Thoracic aorta (tissue), 2 donors: ENCODE results near the gene IGF1R. TPM values are rescaled to one million over a fixed set of nuclear protein-coding genes. Genes with fewer than 3 reads are reported as not detected.

Experiments
- ATAC-seq: fragments of 150-250 bp; one replicate; pipeline ENCODE4 v1.8.0; 2017; ENCODE audit warnings: low read depth; ENCODE audit not compliant: insufficient number of reproducible peaks, low FRiP score
- DNase-seq: peaks from one replicate; pipeline ENCODE4 v3.0.0-alpha.2; 2020; ENCODE audit warnings: low spot score
- H3K27ac ChIP-seq, 2 donors: fragments of 200-600 bp; sonication (generic); 1 replicate in 1 of 2; 2 replicates in 1 of 2; pipeline ENCODE4 v1.5.1; 2016; ENCODE audit warnings: mild to moderate bottlenecking in 2 of 2, moderate library complexity in 2 of 2
- H3K27me3 ChIP-seq: fragments of 200-600 bp; sonication (generic); replicated peaks from 2 replicates; pipeline ENCODE4 v1.6.0; 2016; ENCODE audit warnings: mild to moderate bottlenecking; ENCODE audit not compliant: insufficient read depth
- H3K36me3 ChIP-seq: fragments of 200-600 bp; sonication (generic); one replicate; pipeline ENCODE4 v1.5.1; 2016
- H3K4me1 ChIP-seq, 2 donors: fragments of 200-600 bp; sonication (generic); 1 replicate in 1 of 2; 2 replicates in 1 of 2; pipeline versions ENCODE4 v1.5.1 to v1.6.0; 2016; ENCODE audit warnings: low read depth in 2 of 2, mild to moderate bottlenecking in 1 of 2; ENCODE audit not compliant: control insufficient read depth in 1 of 2
- H3K4me3 ChIP-seq: fragments of 200-600 bp; sonication (generic); 2 replicates; pipeline ENCODE4 v1.5.1; 2016; ENCODE audit warnings: mild to moderate bottlenecking
- H3K9me3 ChIP-seq: fragments of 200-600 bp; sonication (generic); 2 replicates; pipeline ENCODE4 v1.5.1; 2016
- total RNA-seq, 2 donors: library from RNA; depleted of rRNA; stranded (reverse); fragments of >200 nt; gene quantifications; one replicate each; pipeline versions ENCODE4 v1.1.0 to v1.2.3, GENCODE V29; 2016
- TF ChIP-seq, protein P1 (sequence below): fragments of 200-600 bp; sonication (generic); IDR thresholded peaks from one replicate; pipeline ENCODE4 v1.5.1; 2019; ENCODE audit warnings: antibody characterized with exemption

Gene IGF1R
- total RNA-seq, 2 donors from 2014 or later = 127 to 159 TPM

DNA sequence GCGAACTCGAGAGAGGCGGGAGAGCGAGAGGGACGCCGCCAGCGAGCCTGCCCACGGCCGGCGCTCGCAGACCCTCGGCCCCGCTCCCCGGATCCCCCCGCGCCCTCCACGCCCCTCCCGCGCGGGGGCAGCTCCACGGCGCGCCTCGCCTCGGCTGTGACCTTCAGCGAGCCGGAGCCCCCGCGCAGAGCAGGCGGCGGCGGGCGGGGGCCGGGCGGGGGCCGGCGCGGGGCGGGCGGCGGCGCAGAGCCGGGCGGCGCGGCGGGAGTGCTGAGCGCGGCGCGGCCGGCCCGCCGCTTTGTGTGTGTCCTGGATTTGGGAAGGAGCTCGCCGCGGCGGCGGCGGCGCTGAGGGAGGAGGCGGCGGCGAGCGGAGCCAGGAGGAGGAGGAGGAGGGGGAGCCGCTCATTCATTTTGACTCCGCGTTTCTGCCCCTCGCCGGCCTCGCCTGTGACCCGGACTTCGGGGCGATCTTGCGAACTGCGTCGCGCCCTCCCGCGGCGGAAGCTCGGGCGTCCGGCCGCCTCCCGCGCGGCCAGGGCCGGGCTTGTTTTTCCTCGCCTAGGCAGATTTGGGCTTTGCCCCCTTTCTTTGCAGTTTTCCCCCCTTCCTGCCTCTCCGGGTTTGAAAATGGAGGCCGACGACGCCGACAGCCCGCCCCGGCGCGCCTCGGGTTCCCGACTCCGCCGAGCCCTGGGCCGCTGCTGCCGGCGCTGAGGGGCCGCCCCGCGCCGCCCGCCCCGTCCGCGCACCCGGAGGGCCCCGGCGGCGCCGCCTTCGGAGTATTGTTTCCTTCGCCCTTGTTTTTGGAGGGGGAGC lies 524 bp downstream of the IGF1R start:
- DNase-seq = no peak
- Histone ChIP-seq H3K36me3 (no peaks in the 10 kb centered on the region), H3K4me3 (peak overlapping the region; percentile 86), H3K9me3 (no peaks in the 10 kb centered on the region), H3K27me3 (no peaks in the 10 kb centered on the region), H3K27ac (peak overlapping the region; percentile 83 to 96), H3K4me1 (peaks cover 0 to 8% of the 10 kb centered on the region in 2 donors)
- TF ChIP-seq, protein P1, sequence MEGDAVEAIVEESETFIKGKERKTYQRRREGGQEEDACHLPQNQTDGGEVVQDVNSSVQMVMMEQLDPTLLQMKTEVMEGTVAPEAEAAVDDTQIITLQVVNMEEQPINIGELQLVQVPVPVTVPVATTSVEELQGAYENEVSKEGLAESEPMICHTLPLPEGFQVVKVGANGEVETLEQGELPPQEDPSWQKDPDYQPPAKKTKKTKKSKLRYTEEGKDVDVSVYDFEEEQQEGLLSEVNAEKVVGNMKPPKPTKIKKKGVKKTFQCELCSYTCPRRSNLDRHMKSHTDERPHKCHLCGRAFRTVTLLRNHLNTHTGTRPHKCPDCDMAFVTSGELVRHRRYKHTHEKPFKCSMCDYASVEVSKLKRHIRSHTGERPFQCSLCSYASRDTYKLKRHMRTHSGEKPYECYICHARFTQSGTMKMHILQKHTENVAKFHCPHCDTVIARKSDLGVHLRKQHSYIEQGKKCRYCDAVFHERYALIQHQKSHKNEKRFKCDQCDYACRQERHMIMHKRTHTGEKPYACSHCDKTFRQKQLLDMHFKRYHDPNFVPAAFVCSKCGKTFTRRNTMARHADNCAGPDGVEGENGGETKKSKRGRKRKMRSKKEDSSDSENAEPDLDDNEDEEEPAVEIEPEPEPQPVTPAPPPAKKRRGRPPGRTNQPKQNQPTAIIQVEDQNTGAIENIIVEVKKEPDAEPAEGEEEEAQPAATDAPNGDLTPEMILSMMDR = no peak
- peak; percentile 9 for ATAC-seq

DNA sequence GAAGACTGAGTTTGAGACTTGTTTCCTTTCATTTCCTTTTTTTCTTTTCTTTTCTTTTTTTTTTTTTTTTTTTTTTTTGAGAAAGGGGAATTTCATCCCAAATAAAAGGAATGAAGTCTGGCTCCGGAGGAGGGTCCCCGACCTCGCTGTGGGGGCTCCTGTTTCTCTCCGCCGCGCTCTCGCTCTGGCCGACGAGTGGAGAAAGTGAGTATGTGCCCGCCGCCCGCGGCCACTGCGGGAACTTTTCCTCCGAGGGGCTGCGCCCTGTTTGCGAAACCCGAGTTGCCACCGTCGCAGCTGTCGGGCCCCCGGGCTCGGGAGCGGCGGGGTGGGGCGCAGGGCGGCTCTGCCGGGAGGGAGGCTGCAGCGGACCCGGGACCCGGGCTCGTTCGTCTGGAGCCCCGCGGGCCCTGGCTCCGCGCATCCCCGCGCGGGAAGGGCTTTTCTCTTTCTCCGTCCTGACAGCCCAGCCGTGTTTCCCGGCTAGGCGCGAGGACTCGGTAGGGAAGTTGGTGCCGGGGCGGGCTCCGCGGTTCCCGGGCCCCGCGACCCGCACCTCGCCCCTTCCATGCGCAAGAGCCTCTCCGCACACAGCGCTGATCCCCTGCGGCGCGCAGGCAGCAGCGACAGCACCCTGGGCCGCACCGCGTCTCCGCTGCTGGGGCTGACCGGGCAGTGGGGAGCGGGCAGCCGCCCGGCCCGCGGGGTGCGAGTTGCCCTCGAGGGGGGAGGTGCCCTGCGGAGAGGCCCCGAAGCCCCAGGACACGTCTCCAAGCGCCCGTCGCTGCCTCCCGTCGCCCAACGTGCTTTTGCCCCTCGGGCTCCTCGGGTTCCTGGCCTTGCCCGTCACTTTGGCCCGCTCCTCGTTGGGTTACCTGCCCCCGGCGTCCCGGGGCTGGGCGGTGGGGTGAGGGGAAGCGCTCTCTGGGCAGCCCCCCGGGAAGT lies 1.4 kb downstream of the IGF1R start:
- H3K9me3 ChIP-seq = no peaks in the 10 kb centered on the region
- H3K27ac ChIP-seq = peak overlapping the region; percentile 83 to 96
- H3K4me3 ChIP-seq = peak overlapping the region; percentile 86
- TF ChIP-seq, protein P1 = peak; percentile 50
- DNase-seq = no peak
- no peaks in the 10 kb centered on the region for H3K36me3 ChIP-seq
- H3K4me1 ChIP-seq = peaks cover 0 to 17% of the 10 kb centered on the region in 2 donors
- no peaks in the 10 kb centered on the region for H3K27me3 ChIP-seq
- ATAC-seq = no peak

DNA sequence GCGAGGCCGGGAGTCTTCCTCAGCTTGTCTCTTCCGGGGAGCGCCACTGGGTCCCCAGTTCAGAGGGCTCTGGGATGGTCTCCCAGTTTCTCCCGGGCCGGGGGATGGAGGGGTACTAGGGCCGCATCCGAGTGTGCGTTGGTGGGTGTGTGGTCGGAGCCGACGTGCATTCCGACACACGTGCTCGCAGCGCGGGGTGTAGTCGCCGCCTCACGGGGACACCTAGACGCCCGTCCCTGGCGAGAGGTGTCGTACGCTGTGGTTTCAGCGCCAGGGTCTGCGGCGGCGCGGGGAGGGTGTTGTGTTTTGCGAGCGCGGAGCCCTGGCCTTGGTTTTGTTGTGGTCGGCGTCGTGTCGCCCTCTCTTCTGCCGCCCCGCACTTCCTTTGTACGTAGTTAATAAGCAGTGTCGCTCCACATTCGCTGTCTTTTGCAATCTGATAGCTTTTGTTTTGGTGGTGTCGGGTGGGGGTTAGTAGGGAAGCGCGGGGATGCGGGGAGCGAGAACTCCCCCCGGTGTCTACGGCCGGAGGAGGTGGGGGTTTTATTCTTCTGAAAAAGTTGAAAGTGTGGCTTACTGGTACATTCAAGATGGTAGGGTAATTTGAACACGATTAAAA lies 2.2 kb downstream of the IGF1R start:
- no peak for DNase-seq

DNA sequence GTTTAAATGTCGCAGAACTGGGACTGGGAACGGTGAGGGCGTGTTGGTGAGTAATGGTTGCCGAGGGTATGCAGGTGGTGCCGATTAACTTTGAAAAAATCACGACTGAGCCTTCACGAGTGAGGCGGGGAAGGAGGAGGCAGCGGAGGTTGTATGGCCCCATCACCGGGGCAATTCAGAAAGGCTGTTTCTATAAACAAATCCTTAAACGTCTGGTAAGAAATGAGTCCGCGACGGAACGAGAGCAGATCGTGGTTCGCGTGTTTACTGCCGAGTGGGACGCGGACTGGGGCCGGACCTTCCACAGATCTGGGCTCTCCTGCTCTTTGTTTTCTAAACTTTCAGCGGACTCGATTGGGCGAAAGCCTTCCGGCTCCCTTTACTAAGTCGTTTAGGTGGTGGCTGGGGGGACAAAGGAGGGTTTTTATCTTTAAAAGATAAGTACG lies 2.7 kb downstream of the IGF1R start:
- Histone ChIP-seq H3K4me3 (peak overlapping the region; percentile 86), H3K4me1 (peaks cover 0 to 30% of the 10 kb centered on the region in 2 donors), H3K36me3 (no peaks in the 10 kb centered on the region), H3K9me3 (no peaks in the 10 kb centered on the region), H3K27me3 (no peaks in the 10 kb centered on the region), H3K27ac (peak overlapping the region; percentile 83 to 96)
- TF ChIP-seq, protein P1 = no peak
- ATAC-seq (no peak), DNase-seq (no peak)

More for the DNA sequence above, 2.2 kb downstream of the IGF1R start:
- peak overlapping the region; percentile 83 to 96 for H3K27ac ChIP-seq
- no peak for ATAC-seq
- peak overlapping the region; percentile 86 for H3K4me3 ChIP-seq
- H3K4me1 ChIP-seq = peaks cover 0 to 25% of the 10 kb centered on the region in 2 donors
- TF ChIP-seq, protein P1 = no peak
- H3K9me3 ChIP-seq = no peaks in the 10 kb centered on the region
- no peaks in the 10 kb centered on the region for H3K36me3 ChIP-seq
- no peaks in the 10 kb centered on the region for H3K27me3 ChIP-seq
